Ishikawa (cell line): ENCODE measurements around the gene STPG1.

Experiments
- YY1 ChIP-seq: IDR thresholded peaks from 2 replicates; pipeline ENCODE4 v1.6.1; 2012; ENCODE audit warnings: low read depth
- ZBTB7A ChIP-seq: IDR thresholded peaks from 2 replicates; pipeline ENCODE4 v1.6.1; 2012; ENCODE audit warnings: low read depth

- TF ChIP-seq YY1 (no peak), ZBTB7A (no peak)
Observed at GRCh38 chr1:24351247-24351646, 62.3 kb downstream of the STPG1 start.
